GM23338 (cell line): ENCODE measurements around the gene IGDCC3. TPM values are rescaled to one million over a fixed set of nuclear protein-coding genes. Genes with fewer than 3 reads are reported as not detected.

Source experiments
- ATAC-seq: fragments of 200-7000 bp; cut with Tn5 transposase; 3 replicates; pipeline ENCODE4 v1.9.1; 2020
- DNase-seq: peaks from one replicate; pipeline ENCODE4 v3.0.0-alpha.2; 2015; ENCODE audit warnings: low spot score
- H2AFZ ChIP-seq: fragments of 200-600 bp; sonication (generic); 2 replicates; pipeline ENCODE4 v1.8.0; 2016; ENCODE audit warnings: antibody characterized with exemption, mild to moderate bottlenecking, moderate library complexity
- H3F3A ChIP-seq: fragments of 200-600 bp; sonication (generic); replicated peaks from 2 replicates; pipeline ENCODE4 v1.8.0; 2017; ENCODE audit warnings: antibody characterized with exemption, mixed run types, low read depth
- H3K27ac ChIP-seq: fragments of 200-600 bp; sonication (generic); 2 replicates; pipeline ENCODE4 v1.6.1; 2016; ENCODE audit warnings: low read depth
- H3K27me3 ChIP-seq: fragments of 200-600 bp; sonication (generic); 2 replicates; pipeline ENCODE4 v1.8.0; 2016; ENCODE audit warnings: mild to moderate bottlenecking, mixed run types, moderate library complexity; ENCODE audit not compliant: insufficient read depth
- H3K36me3 ChIP-seq: fragments of 200-600 bp; sonication (generic); 2 replicates; pipeline ENCODE4 v1.8.0; 2016; ENCODE audit warnings: mild to moderate bottlenecking; ENCODE audit not compliant: insufficient read depth
- H3K4me1 ChIP-seq: fragments of 200-600 bp; sonication (generic); 2 replicates; pipeline ENCODE4 v1.8.0; 2016; ENCODE audit warnings: mild to moderate bottlenecking, moderate library complexity; ENCODE audit not compliant: insufficient read depth
- H3K4me2 ChIP-seq: fragments of 200-600 bp; sonication (generic); 2 replicates; pipeline ENCODE4 v1.7.1; 2017; ENCODE audit warnings: mixed run types
- H3K4me3 ChIP-seq: fragments of 200-600 bp; sonication (generic); 2 replicates; pipeline ENCODE4 v1.6.1; 2016; ENCODE audit warnings: mixed run types
- H3K79me2 ChIP-seq: fragments of 200-600 bp; sonication (generic); replicated peaks from 2 replicates; pipeline ENCODE4 v1.8.0; 2017; ENCODE audit warnings: mild to moderate bottlenecking; ENCODE audit not compliant: insufficient read depth
- H3K9me2 ChIP-seq: fragments of 200-600 bp; sonication (generic); 2 replicates; pipeline ENCODE4 v1.8.0; 2017; ENCODE audit not compliant: insufficient read depth
- H4K20me1 ChIP-seq: fragments of 200-600 bp; sonication (generic); replicated peaks from 2 replicates; pipeline ENCODE4 v1.8.0; 2017; ENCODE audit warnings: mild to moderate bottlenecking; ENCODE audit not compliant: insufficient read depth
- H3K27ac Mint-ChIP-seq: 2 replicates; pipeline ENCODE4 v1.8.0; 2020; ENCODE audit warnings: inconsistent platforms, mild to moderate bottlenecking, moderate library complexity, mixed read lengths
- H3K27me3 Mint-ChIP-seq: 3 replicates; pipeline ENCODE4 v1.8.0; 2022; ENCODE audit warnings: low read depth, mild to moderate bottlenecking, moderate library complexity, mixed read lengths, inconsistent platforms; ENCODE audit not compliant: insufficient read depth, poor library complexity
- H3K36me3 Mint-ChIP-seq: 3 replicates; pipeline ENCODE4 v1.8.0; 2021; ENCODE audit warnings: low read depth, mild to moderate bottlenecking, inconsistent platforms, moderate library complexity, mixed read lengths
- H3K4me1 Mint-ChIP-seq: 3 replicates; pipeline ENCODE4 v1.8.0; 2020; ENCODE audit warnings: mild to moderate bottlenecking, inconsistent platforms, mixed read lengths
- H3K4me3 Mint-ChIP-seq: 3 replicates; pipeline ENCODE4 v1.8.0; 2021; ENCODE audit warnings: moderate library complexity, mild to moderate bottlenecking, inconsistent platforms, mixed read lengths
- H3K9me3 Mint-ChIP-seq: 3 replicates; pipeline ENCODE4 v1.8.0; 2020; ENCODE audit warnings: moderate library complexity, mild to moderate bottlenecking, inconsistent platforms, mixed read lengths
- CREB1 ChIP-seq: fragments of 250-450 bp; sonication (Bioruptor Pico); IDR thresholded peaks from 2 replicates; pipeline ENCODE4 v1.5.0; 2020; ENCODE audit warnings: low read depth, mild to moderate bottlenecking, moderate library complexity
- EZH2 ChIP-seq: fragments of 200-600 bp; sonication (generic); IDR thresholded peaks from one replicate; pipeline ENCODE4 v1.8.0; 2017; ENCODE audit warnings: antibody characterized with exemption, mild to moderate bottlenecking, low read depth; ENCODE audit not compliant: unreplicated experiment
- EZH2phosphoT487 ChIP-seq: fragments of 200-600 bp; sonication (generic); IDR thresholded peaks from one replicate; pipeline ENCODE4 v1.8.1; 2018; ENCODE audit warnings: antibody characterized with exemption; ENCODE audit not compliant: unreplicated experiment
- JUNB ChIP-seq: IDR thresholded peaks from one replicate; pipeline ENCODE4 v1.6.1; 2016; ENCODE audit warnings: antibody characterized with exemption; ENCODE audit not compliant: unreplicated experiment
- NANOG ChIP-seq: IDR thresholded peaks from 2 replicates; pipeline ENCODE4 v1.6.1; 2016; ENCODE audit warnings: antibody characterized with exemption, borderline replicate concordance
- POLR2AphosphoS5 ChIP-seq: IDR thresholded peaks from 2 replicates; pipeline ENCODE4 v1.6.1; 2016; ENCODE audit warnings: antibody characterized with exemption, low read depth
- STAT1 ChIP-seq: IDR thresholded peaks from one replicate; pipeline ENCODE4 v1.6.1; 2016; ENCODE audit warnings: antibody characterized with exemption; ENCODE audit not compliant: unreplicated experiment
- ZNF331 ChIP-seq: fragments of 250-450 bp; sonication (Bioruptor Pico); IDR thresholded peaks from 2 replicates; pipeline ENCODE4 v1.5.0; 2020; ENCODE audit warnings: low read depth, mild to moderate bottlenecking, moderate library complexity
- polyA plus RNA-seq: library from polyadenylated mRNA; unstranded; fragments of >200 nt; fragmentation: Nextera tagmentation; extraction: Ambion mirVana; gene quantifications from 2 replicates; pipeline ENCODE4 v1.2.1, GENCODE V29; 2016
- total RNA-seq: library from RNA; depleted of rRNA; stranded (reverse); fragments of >200 nt; shearing (Covaris generic); gene quantifications from 2 replicates; pipeline ENCODE4 v1.2.3, GENCODE V29; 2014
- TF ChIP-seq, protein P1 (sequence below): IDR thresholded peaks from one replicate; pipeline ENCODE4 v1.6.1; 2018; ENCODE audit warnings: antibody characterized with exemption; ENCODE audit not compliant: unreplicated experiment
- TF ChIP-seq, protein P2 (sequence below): fragments of 250-450 bp; sonication (Bioruptor Pico); IDR thresholded peaks from 2 replicates; pipeline ENCODE4 v1.5.0; 2020; ENCODE audit warnings: mild to moderate bottlenecking, moderate library complexity
- TF ChIP-seq, protein P3 (sequence below), 2 experiments: fragments of 200-600 bp in 1 of 2; sonication (generic) in 1 of 2; conservative IDR thresholded peaks; 2 replicates each; pipeline versions ENCODE4 v1.5.1 to v1.6.1; 2016 to 2017; ENCODE audit warnings: antibody characterized with exemption in 2 of 2, low read depth in 2 of 2, mild to moderate bottlenecking in 2 of 2, moderate library complexity in 1 of 2
- TF ChIP-seq, protein P4 (sequence below): IDR thresholded peaks from 2 replicates; pipeline ENCODE4 v1.6.1; 2016; ENCODE audit warnings: antibody characterized with exemption

The IGDCC3 gene
- total and polyA plus RNA-seq, 2 experiments from 2014 or later = 15.3 to 30.7 TPM

DNA sequence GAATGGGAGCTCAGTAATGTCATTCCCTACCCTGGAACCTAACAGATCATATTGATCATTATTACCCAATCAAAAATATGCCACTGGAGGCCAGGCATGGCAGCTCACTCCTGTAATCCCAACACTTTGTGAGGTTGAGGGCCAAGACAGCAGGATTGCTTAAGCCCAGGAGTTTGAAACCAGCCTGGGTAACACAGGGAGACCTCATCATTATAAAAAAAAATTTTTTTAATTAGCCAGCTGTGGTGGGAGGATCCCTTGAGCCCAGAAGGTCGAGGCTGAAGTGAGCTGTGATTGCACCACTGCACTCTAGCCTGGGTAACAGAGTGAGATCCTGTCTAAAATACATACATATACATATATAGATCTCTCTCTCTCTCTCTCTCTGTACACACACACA is 34.8 kb upstream of the IGDCC3 start:
- Histone ChIP-seq H3K27ac (0 out of 2 replicates have a peak overlapping the region, but pooled peaks have one; percentile 39), H3K4me2 (no peak overlapping the region), H2AFZ (no peak overlapping the region), H3K79me2 (peaks cover 16% of the 10 kb centered on the region), H4K20me1 (no peaks in the 10 kb centered on the region), H3K9me2 (0 out of 2 replicates have a peak, but pooled peaks cover 7% of the 10 kb centered on the region), H3F3A (peaks cover 23% of the 10 kb centered on the region), H3K4me1 (peaks cover 53% of the 10 kb centered on the region), H3K36me3 (no peaks in the 10 kb centered on the region), H3K27me3 (no peaks in the 10 kb centered on the region), H3K4me3 (no peak overlapping the region)
- no peak overlapping the region for H3K27ac Mint-ChIP-seq
- H3K27me3 Mint-ChIP-seq = peaks cover 34% of the 10 kb centered on the region
- H3K36me3 Mint-ChIP-seq = peaks cover 12% of the 10 kb centered on the region; the same call in 2 of the 3 replicates
- H3K9me3 Mint-ChIP-seq = no peaks in the 10 kb centered on the region
- H3K4me3 Mint-ChIP-seq = no peak overlapping the region
- no peak for ATAC-seq
- no peak for DNase-seq
- H3K4me1 Mint-ChIP-seq = peaks cover 70% of the 10 kb centered on the region
- TF ChIP-seq EZH2 = no peak
- TF ChIP-seq, protein P1, sequence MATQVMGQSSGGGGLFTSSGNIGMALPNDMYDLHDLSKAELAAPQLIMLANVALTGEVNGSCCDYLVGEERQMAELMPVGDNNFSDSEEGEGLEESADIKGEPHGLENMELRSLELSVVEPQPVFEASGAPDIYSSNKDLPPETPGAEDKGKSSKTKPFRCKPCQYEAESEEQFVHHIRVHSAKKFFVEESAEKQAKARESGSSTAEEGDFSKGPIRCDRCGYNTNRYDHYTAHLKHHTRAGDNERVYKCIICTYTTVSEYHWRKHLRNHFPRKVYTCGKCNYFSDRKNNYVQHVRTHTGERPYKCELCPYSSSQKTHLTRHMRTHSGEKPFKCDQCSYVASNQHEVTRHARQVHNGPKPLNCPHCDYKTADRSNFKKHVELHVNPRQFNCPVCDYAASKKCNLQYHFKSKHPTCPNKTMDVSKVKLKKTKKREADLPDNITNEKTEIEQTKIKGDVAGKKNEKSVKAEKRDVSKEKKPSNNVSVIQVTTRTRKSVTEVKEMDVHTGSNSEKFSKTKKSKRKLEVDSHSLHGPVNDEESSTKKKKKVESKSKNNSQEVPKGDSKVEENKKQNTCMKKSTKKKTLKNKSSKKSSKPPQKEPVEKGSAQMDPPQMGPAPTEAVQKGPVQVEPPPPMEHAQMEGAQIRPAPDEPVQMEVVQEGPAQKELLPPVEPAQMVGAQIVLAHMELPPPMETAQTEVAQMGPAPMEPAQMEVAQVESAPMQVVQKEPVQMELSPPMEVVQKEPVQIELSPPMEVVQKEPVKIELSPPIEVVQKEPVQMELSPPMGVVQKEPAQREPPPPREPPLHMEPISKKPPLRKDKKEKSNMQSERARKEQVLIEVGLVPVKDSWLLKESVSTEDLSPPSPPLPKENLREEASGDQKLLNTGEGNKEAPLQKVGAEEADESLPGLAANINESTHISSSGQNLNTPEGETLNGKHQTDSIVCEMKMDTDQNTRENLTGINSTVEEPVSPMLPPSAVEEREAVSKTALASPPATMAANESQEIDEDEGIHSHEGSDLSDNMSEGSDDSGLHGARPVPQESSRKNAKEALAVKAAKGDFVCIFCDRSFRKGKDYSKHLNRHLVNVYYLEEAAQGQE = no peak
- no peak for TF ChIP-seq EZH2phosphoT487
- TF ChIP-seq, protein P2, sequence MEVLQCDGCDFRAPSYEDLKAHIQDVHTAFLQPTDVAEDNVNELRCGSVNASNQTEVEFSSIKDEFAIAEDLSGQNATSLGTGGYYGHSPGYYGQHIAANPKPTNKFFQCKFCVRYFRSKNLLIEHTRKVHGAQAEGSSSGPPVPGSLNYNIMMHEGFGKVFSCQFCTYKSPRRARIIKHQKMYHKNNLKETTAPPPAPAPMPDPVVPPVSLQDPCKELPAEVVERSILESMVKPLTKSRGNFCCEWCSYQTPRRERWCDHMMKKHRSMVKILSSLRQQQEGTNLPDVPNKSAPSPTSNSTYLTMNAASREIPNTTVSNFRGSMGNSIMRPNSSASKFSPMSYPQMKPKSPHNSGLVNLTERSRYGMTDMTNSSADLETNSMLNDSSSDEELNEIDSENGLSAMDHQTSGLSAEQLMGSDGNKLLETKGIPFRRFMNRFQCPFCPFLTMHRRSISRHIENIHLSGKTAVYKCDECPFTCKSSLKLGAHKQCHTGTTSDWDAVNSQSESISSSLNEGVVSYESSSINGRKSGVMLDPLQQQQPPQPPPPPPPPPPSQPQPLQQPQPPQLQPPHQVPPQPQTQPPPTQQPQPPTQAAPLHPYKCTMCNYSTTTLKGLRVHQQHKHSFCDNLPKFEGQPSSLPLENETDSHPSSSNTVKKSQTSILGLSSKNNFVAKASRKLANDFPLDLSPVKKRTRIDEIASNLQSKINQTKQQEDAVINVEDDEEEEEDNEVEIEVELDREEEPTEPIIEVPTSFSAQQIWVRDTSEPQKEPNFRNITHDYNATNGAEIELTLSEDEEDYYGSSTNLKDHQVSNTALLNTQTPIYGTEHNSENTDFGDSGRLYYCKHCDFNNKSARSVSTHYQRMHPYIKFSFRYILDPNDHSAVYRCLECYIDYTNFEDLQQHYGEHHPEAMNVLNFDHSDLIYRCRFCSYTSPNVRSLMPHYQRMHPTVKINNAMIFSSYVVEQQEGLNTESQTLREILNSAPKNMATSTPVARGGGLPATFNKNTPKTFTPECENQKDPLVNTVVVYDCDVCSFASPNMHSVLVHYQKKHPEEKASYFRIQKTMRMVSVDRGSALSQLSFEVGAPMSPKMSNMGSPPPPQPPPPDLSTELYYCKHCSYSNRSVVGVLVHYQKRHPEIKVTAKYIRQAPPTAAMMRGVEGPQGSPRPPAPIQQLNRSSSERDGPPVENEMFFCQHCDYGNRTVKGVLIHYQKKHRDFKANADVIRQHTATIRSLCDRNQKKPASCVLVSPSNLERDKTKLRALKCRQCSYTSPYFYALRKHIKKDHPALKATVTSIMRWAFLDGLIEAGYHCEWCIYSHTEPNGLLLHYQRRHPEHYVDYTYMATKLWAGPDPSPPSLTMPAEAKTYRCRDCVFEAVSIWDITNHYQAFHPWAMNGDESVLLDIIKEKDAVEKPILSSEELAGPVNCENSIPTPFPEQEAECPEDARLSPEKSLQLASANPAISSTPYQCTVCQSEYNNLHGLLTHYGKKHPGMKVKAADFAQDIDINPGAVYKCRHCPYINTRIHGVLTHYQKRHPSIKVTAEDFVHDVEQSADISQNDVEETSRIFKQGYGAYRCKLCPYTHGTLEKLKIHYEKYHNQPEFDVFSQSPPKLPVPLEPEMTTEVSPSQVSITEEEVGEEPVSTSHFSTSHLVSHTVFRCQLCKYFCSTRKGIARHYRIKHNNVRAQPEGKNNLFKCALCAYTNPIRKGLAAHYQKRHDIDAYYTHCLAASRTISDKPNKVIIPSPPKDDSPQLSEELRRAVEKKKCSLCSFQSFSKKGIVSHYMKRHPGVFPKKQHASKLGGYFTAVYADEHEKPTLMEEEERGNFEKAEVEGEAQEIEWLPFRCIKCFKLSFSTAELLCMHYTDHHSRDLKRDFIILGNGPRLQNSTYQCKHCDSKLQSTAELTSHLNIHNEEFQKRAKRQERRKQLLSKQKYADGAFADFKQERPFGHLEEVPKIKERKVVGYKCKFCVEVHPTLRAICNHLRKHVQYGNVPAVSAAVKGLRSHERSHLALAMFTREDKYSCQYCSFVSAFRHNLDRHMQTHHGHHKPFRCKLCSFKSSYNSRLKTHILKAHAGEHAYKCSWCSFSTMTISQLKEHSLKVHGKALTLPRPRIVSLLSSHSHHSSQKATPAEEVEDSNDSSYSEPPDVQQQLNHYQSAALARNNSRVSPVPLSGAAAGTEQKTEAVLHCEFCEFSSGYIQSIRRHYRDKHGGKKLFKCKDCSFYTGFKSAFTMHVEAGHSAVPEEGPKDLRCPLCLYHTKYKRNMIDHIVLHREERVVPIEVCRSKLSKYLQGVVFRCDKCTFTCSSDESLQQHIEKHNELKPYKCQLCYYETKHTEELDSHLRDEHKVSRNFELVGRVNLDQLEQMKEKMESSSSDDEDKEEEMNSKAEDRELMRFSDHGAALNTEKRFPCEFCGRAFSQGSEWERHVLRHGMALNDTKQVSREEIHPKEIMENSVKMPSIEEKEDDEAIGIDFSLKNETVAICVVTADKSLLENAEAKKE (CRISPR knock-in tag) = no peak
- TF ChIP-seq NANOG = no peak
- TF ChIP-seq, protein P3, sequence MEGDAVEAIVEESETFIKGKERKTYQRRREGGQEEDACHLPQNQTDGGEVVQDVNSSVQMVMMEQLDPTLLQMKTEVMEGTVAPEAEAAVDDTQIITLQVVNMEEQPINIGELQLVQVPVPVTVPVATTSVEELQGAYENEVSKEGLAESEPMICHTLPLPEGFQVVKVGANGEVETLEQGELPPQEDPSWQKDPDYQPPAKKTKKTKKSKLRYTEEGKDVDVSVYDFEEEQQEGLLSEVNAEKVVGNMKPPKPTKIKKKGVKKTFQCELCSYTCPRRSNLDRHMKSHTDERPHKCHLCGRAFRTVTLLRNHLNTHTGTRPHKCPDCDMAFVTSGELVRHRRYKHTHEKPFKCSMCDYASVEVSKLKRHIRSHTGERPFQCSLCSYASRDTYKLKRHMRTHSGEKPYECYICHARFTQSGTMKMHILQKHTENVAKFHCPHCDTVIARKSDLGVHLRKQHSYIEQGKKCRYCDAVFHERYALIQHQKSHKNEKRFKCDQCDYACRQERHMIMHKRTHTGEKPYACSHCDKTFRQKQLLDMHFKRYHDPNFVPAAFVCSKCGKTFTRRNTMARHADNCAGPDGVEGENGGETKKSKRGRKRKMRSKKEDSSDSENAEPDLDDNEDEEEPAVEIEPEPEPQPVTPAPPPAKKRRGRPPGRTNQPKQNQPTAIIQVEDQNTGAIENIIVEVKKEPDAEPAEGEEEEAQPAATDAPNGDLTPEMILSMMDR (conservative IDR thresholded peaks at IDR 0.05; ENCODE audit: low read depth in 2 of 2) = no peak
- no peak for TF ChIP-seq JUNB
- no peak for TF ChIP-seq STAT1
- TF ChIP-seq ZNF331 = no peak
- TF ChIP-seq POLR2AphosphoS5 = no peak
- TF ChIP-seq, protein P4, sequence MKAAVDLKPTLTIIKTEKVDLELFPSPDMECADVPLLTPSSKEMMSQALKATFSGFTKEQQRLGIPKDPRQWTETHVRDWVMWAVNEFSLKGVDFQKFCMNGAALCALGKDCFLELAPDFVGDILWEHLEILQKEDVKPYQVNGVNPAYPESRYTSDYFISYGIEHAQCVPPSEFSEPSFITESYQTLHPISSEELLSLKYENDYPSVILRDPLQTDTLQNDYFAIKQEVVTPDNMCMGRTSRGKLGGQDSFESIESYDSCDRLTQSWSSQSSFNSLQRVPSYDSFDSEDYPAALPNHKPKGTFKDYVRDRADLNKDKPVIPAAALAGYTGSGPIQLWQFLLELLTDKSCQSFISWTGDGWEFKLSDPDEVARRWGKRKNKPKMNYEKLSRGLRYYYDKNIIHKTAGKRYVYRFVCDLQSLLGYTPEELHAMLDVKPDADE = no peak
- no peak for TF ChIP-seq CREB1 (CRISPR knock-in tag)
